Spleen (tissue), 7 donors: ENCODE results near the gene ST3GAL6.

Experiments used
- POLR2A ChIP-seq, 3 donors: fragments of 450-650 bp; IDR thresholded peaks; one replicate each; pipeline ENCODE4 v1.5.1; 2017; ENCODE audit warnings: antibody characterized with exemption in 3 of 3, mild to moderate bottlenecking in 1 of 3
- TF ChIP-seq, protein P1 (sequence below), 11 experiments: fragments of 200-600 bp in 7 of 11; fragments of 450-650 bp in 4 of 11; sonication (generic) in 4 of 11; IDR thresholded peaks in 8 of 11; conservative IDR thresholded peaks in 3 of 11; 1 replicate in 7 of 11; 2 replicates in 4 of 11; pipeline versions ENCODE4 v1.4.0 to v1.8.0; 2016 to 2021; ENCODE audit warnings: antibody characterized with exemption in 11 of 11, inconsistent platforms in 4 of 11, mild to moderate bottlenecking in 1 of 11
- donor health status: DM: no; HTN: no; CAD: no; lungs with moderate emphysema.
- donor health status: DM: no; HTN: no; CAD: no.
- donor health status: DM: no; HTN: no; CAD: no.

DNA sequence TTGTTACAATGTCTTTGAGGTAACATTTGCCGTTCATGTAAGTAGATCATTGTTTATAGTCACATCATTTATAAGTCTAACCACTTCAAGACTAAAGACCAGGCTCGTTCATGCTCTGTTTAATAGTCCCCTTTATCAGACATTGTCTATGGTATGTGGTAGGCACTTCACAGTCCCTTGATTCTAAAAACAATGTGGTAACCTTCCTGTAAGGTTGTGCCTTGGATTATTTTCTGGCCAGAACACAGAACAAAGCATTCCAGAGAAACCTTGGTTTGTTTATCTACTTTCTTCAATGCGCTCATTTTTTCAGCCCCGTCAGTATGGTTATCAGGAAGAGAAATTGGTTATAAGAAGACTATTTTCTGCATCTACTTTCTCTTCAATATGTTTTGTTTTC, 16.3 kb upstream of the ST3GAL6 start:
- TF ChIP-seq, protein P1, sequence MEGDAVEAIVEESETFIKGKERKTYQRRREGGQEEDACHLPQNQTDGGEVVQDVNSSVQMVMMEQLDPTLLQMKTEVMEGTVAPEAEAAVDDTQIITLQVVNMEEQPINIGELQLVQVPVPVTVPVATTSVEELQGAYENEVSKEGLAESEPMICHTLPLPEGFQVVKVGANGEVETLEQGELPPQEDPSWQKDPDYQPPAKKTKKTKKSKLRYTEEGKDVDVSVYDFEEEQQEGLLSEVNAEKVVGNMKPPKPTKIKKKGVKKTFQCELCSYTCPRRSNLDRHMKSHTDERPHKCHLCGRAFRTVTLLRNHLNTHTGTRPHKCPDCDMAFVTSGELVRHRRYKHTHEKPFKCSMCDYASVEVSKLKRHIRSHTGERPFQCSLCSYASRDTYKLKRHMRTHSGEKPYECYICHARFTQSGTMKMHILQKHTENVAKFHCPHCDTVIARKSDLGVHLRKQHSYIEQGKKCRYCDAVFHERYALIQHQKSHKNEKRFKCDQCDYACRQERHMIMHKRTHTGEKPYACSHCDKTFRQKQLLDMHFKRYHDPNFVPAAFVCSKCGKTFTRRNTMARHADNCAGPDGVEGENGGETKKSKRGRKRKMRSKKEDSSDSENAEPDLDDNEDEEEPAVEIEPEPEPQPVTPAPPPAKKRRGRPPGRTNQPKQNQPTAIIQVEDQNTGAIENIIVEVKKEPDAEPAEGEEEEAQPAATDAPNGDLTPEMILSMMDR (IDR thresholded peaks at IDR 0.05 in 8 of 11, conservative IDR thresholded peaks at IDR 0.05 in 3 of 11): no peak
- no peak for TF ChIP-seq POLR2A (IDR thresholded peaks at IDR 0.05)
